ENCODE data around the gene EPB41L5.

GRCh38 chr2:120204945-120205670 is 192.2 kb downstream of the EPB41L5 start:
- TF ChIP-seq CTCF (IDR thresholded peaks at IDR 0.05) (no peak), ZBTB21 (CRISPR knock-in tag; IDR thresholded peaks at IDR 0.05; ENCODE audit: borderline replicate concordance) (no peak), ZNF263 (CRISPR knock-in tag; IDR thresholded peaks at IDR 0.05; ENCODE audit: low read depth) (no peak), AR (CRISPR knock-in tag; IDR thresholded peaks at IDR 0.05) (no peak), NR2C2 (CRISPR knock-in tag; IDR thresholded peaks at IDR 0.05) (no peak), IRF2 (CRISPR knock-in tag; IDR thresholded peaks at IDR 0.05; ENCODE audit: borderline replicate concordance, low read depth) (no peak), MAX (CRISPR knock-in tag; IDR thresholded peaks at IDR 0.05) (no peak), TP53 (CRISPR knock-in tag; IDR thresholded peaks at IDR 0.05) (no peak), TCF7 (CRISPR knock-in tag; IDR thresholded peaks at IDR 0.05; ENCODE audit: low read depth) (no peak), ARID4B (CRISPR knock-in tag; IDR thresholded peaks at IDR 0.05; ENCODE audit: borderline replicate concordance) (no peak), STAT6 (CRISPR knock-in tag; conservative IDR thresholded peaks at IDR 0.05; ENCODE audit: low read depth) (no peak), ZSCAN18 (CRISPR knock-in tag; IDR thresholded peaks at IDR 0.05) (no peak)
